GM23338 (cell line): ENCODE measurements around the gene PTPRS. TPM values are rescaled to one million over a fixed set of nuclear protein-coding genes. Genes with fewer than 3 reads are reported as not detected.

Experiments used
- ATAC-seq: fragments of 200-7000 bp; cut with Tn5 transposase; 3 replicates; pipeline ENCODE4 v1.9.1; 2020
- DNase-seq: peaks from one replicate; pipeline ENCODE4 v3.0.0-alpha.2; 2015; ENCODE audit warnings: low spot score
- H2AFZ ChIP-seq: fragments of 200-600 bp; sonication (generic); 2 replicates; pipeline ENCODE4 v1.8.0; 2016; ENCODE audit warnings: antibody characterized with exemption, mild to moderate bottlenecking, moderate library complexity
- H3F3A ChIP-seq: fragments of 200-600 bp; sonication (generic); replicated peaks from 2 replicates; pipeline ENCODE4 v1.8.0; 2017; ENCODE audit warnings: antibody characterized with exemption, mixed run types, low read depth
- H3K27ac ChIP-seq: fragments of 200-600 bp; sonication (generic); 2 replicates; pipeline ENCODE4 v1.6.1; 2016; ENCODE audit warnings: low read depth
- H3K27me3 ChIP-seq: fragments of 200-600 bp; sonication (generic); 2 replicates; pipeline ENCODE4 v1.8.0; 2016; ENCODE audit warnings: mild to moderate bottlenecking, mixed run types, moderate library complexity; ENCODE audit not compliant: insufficient read depth
- H3K36me3 ChIP-seq: fragments of 200-600 bp; sonication (generic); 2 replicates; pipeline ENCODE4 v1.8.0; 2016; ENCODE audit warnings: mild to moderate bottlenecking; ENCODE audit not compliant: insufficient read depth
- H3K4me1 ChIP-seq: fragments of 200-600 bp; sonication (generic); 2 replicates; pipeline ENCODE4 v1.8.0; 2016; ENCODE audit warnings: mild to moderate bottlenecking, moderate library complexity; ENCODE audit not compliant: insufficient read depth
- H3K4me2 ChIP-seq: fragments of 200-600 bp; sonication (generic); 2 replicates; pipeline ENCODE4 v1.7.1; 2017; ENCODE audit warnings: mixed run types
- H3K4me3 ChIP-seq: fragments of 200-600 bp; sonication (generic); 2 replicates; pipeline ENCODE4 v1.6.1; 2016; ENCODE audit warnings: mixed run types
- H3K79me2 ChIP-seq: fragments of 200-600 bp; sonication (generic); replicated peaks from 2 replicates; pipeline ENCODE4 v1.8.0; 2017; ENCODE audit warnings: mild to moderate bottlenecking; ENCODE audit not compliant: insufficient read depth
- H3K9me2 ChIP-seq: fragments of 200-600 bp; sonication (generic); 2 replicates; pipeline ENCODE4 v1.8.0; 2017; ENCODE audit not compliant: insufficient read depth
- H4K20me1 ChIP-seq: fragments of 200-600 bp; sonication (generic); replicated peaks from 2 replicates; pipeline ENCODE4 v1.8.0; 2017; ENCODE audit warnings: mild to moderate bottlenecking; ENCODE audit not compliant: insufficient read depth
- H3K27ac Mint-ChIP-seq: 2 replicates; pipeline ENCODE4 v1.8.0; 2020; ENCODE audit warnings: inconsistent platforms, mild to moderate bottlenecking, moderate library complexity, mixed read lengths
- H3K27me3 Mint-ChIP-seq: 3 replicates; pipeline ENCODE4 v1.8.0; 2022; ENCODE audit warnings: low read depth, mild to moderate bottlenecking, moderate library complexity, mixed read lengths, inconsistent platforms; ENCODE audit not compliant: insufficient read depth, poor library complexity
- H3K36me3 Mint-ChIP-seq: 3 replicates; pipeline ENCODE4 v1.8.0; 2021; ENCODE audit warnings: low read depth, mild to moderate bottlenecking, inconsistent platforms, moderate library complexity, mixed read lengths
- H3K4me1 Mint-ChIP-seq: 3 replicates; pipeline ENCODE4 v1.8.0; 2020; ENCODE audit warnings: mild to moderate bottlenecking, inconsistent platforms, mixed read lengths
- H3K4me3 Mint-ChIP-seq: 3 replicates; pipeline ENCODE4 v1.8.0; 2021; ENCODE audit warnings: moderate library complexity, mild to moderate bottlenecking, inconsistent platforms, mixed read lengths
- H3K9me3 Mint-ChIP-seq: 3 replicates; pipeline ENCODE4 v1.8.0; 2020; ENCODE audit warnings: moderate library complexity, mild to moderate bottlenecking, inconsistent platforms, mixed read lengths
- CREB1 ChIP-seq: fragments of 250-450 bp; sonication (Bioruptor Pico); IDR thresholded peaks from 2 replicates; pipeline ENCODE4 v1.5.0; 2020; ENCODE audit warnings: low read depth, mild to moderate bottlenecking, moderate library complexity
- CTCF ChIP-seq, 2 experiments: fragments of 200-600 bp in 1 of 2; sonication (generic) in 1 of 2; conservative IDR thresholded peaks; 2 replicates each; pipeline versions ENCODE4 v1.5.1 to v1.6.1; 2016 to 2017; ENCODE audit warnings: antibody characterized with exemption in 2 of 2, low read depth in 2 of 2, mild to moderate bottlenecking in 2 of 2, moderate library complexity in 1 of 2
- EZH2 ChIP-seq: fragments of 200-600 bp; sonication (generic); IDR thresholded peaks from one replicate; pipeline ENCODE4 v1.8.0; 2017; ENCODE audit warnings: antibody characterized with exemption, mild to moderate bottlenecking, low read depth; ENCODE audit not compliant: unreplicated experiment
- EZH2phosphoT487 ChIP-seq: fragments of 200-600 bp; sonication (generic); IDR thresholded peaks from one replicate; pipeline ENCODE4 v1.8.1; 2018; ENCODE audit warnings: antibody characterized with exemption; ENCODE audit not compliant: unreplicated experiment
- JUNB ChIP-seq: IDR thresholded peaks from one replicate; pipeline ENCODE4 v1.6.1; 2016; ENCODE audit warnings: antibody characterized with exemption; ENCODE audit not compliant: unreplicated experiment
- NANOG ChIP-seq: IDR thresholded peaks from 2 replicates; pipeline ENCODE4 v1.6.1; 2016; ENCODE audit warnings: antibody characterized with exemption, borderline replicate concordance
- POLR2AphosphoS5 ChIP-seq: IDR thresholded peaks from 2 replicates; pipeline ENCODE4 v1.6.1; 2016; ENCODE audit warnings: antibody characterized with exemption, low read depth
- STAT1 ChIP-seq: IDR thresholded peaks from one replicate; pipeline ENCODE4 v1.6.1; 2016; ENCODE audit warnings: antibody characterized with exemption; ENCODE audit not compliant: unreplicated experiment
- ZNF114 ChIP-seq: fragments of 250-450 bp; sonication (Bioruptor Pico); IDR thresholded peaks from 2 replicates; pipeline ENCODE4 v1.5.0; 2020; ENCODE audit warnings: mild to moderate bottlenecking, moderate library complexity
- ZNF331 ChIP-seq: fragments of 250-450 bp; sonication (Bioruptor Pico); IDR thresholded peaks from 2 replicates; pipeline ENCODE4 v1.5.0; 2020; ENCODE audit warnings: low read depth, mild to moderate bottlenecking, moderate library complexity
- ZNF462 ChIP-seq: fragments of 250-450 bp; sonication (Bioruptor Pico); IDR thresholded peaks from 2 replicates; pipeline ENCODE4 v1.5.0; 2020; ENCODE audit warnings: mild to moderate bottlenecking, moderate library complexity
- polyA plus RNA-seq: library from polyadenylated mRNA; unstranded; fragments of >200 nt; fragmentation: Nextera tagmentation; extraction: Ambion mirVana; gene quantifications from 2 replicates; pipeline ENCODE4 v1.2.1, GENCODE V29; 2016
- total RNA-seq: library from RNA; depleted of rRNA; stranded (reverse); fragments of >200 nt; shearing (Covaris generic); gene quantifications from 2 replicates; pipeline ENCODE4 v1.2.3, GENCODE V29; 2014
- TF ChIP-seq, protein P1 (sequence below): IDR thresholded peaks from one replicate; pipeline ENCODE4 v1.6.1; 2018; ENCODE audit warnings: antibody characterized with exemption; ENCODE audit not compliant: unreplicated experiment
- TF ChIP-seq, protein P2 (sequence below): IDR thresholded peaks from 2 replicates; pipeline ENCODE4 v1.6.1; 2016; ENCODE audit warnings: antibody characterized with exemption

PTPRS gene
- total and polyA plus RNA-seq, 2 experiments from 2014 or later = 20.7 to 290 TPM

- Histone ChIP-seq H3K79me2 (peaks cover 18% of the 10 kb centered on the region), H3K9me2 (no peaks in the 10 kb centered on the region), H3F3A (0 out of 2 replicates have a peak, but pooled peaks cover 4% of the 10 kb centered on the region), H3K4me1 (peaks cover 8% of the 10 kb centered on the region), H3K27ac (no peak overlapping the region), H4K20me1 (peaks cover 10% of the 10 kb centered on the region; the same call in 1 of the 2 replicates), H2AFZ (no peak overlapping the region), H3K4me2 (no peak overlapping the region), H3K4me3 (no peak overlapping the region), H3K36me3 (no peaks in the 10 kb centered on the region), H3K27me3 (peaks cover 26% of the 10 kb centered on the region)
- Mint-ChIP-seq H3K27ac (no peak overlapping the region), H3K9me3 (peaks cover 20% of the 10 kb centered on the region), H3K27me3 (peaks cover 41% of the 10 kb centered on the region), H3K4me3 (no peak overlapping the region), H3K4me1 (peaks cover 18% of the 10 kb centered on the region), H3K36me3 (peaks cover 3% of the 10 kb centered on the region; the same call in 1 of the 3 replicates)
- TF ChIP-seq NANOG = no peak
- TF ChIP-seq EZH2 = no peak
- TF ChIP-seq EZH2phosphoT487 = no peak
- TF ChIP-seq, protein P1, sequence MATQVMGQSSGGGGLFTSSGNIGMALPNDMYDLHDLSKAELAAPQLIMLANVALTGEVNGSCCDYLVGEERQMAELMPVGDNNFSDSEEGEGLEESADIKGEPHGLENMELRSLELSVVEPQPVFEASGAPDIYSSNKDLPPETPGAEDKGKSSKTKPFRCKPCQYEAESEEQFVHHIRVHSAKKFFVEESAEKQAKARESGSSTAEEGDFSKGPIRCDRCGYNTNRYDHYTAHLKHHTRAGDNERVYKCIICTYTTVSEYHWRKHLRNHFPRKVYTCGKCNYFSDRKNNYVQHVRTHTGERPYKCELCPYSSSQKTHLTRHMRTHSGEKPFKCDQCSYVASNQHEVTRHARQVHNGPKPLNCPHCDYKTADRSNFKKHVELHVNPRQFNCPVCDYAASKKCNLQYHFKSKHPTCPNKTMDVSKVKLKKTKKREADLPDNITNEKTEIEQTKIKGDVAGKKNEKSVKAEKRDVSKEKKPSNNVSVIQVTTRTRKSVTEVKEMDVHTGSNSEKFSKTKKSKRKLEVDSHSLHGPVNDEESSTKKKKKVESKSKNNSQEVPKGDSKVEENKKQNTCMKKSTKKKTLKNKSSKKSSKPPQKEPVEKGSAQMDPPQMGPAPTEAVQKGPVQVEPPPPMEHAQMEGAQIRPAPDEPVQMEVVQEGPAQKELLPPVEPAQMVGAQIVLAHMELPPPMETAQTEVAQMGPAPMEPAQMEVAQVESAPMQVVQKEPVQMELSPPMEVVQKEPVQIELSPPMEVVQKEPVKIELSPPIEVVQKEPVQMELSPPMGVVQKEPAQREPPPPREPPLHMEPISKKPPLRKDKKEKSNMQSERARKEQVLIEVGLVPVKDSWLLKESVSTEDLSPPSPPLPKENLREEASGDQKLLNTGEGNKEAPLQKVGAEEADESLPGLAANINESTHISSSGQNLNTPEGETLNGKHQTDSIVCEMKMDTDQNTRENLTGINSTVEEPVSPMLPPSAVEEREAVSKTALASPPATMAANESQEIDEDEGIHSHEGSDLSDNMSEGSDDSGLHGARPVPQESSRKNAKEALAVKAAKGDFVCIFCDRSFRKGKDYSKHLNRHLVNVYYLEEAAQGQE = no peak
- TF ChIP-seq CREB1 (CRISPR knock-in tag) = no peak
- TF ChIP-seq ZNF331 (CRISPR knock-in tag) = no peak
- TF ChIP-seq POLR2AphosphoS5 = no peak
- no peak for TF ChIP-seq JUNB
- TF ChIP-seq, protein P2, sequence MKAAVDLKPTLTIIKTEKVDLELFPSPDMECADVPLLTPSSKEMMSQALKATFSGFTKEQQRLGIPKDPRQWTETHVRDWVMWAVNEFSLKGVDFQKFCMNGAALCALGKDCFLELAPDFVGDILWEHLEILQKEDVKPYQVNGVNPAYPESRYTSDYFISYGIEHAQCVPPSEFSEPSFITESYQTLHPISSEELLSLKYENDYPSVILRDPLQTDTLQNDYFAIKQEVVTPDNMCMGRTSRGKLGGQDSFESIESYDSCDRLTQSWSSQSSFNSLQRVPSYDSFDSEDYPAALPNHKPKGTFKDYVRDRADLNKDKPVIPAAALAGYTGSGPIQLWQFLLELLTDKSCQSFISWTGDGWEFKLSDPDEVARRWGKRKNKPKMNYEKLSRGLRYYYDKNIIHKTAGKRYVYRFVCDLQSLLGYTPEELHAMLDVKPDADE = no peak
- TF ChIP-seq CTCF (conservative IDR thresholded peaks at IDR 0.05; ENCODE audit: low read depth in 2 of 2) = no peak
- TF ChIP-seq ZNF114 (CRISPR knock-in tag) = no peak
- no peak for TF ChIP-seq STAT1
- TF ChIP-seq ZNF462 (CRISPR knock-in tag) = no peak
- no peak for DNase-seq
- no peak for ATAC-seq
Measured at GRCh38 chr19:5342573-5343201, 2.1 kb upstream of the PTPRS start.
